NCI-H1092 (cell line): ENCODE measurements around the gene ADAM29.
"Not testable (repeated sequence)": the region's sequence is repeated elsewhere in the genome, so short reads cannot be mapped to it uniquely, and the experiment has no call there.

ENCODE experiments used
- DNase-seq: peaks from one replicate; lab custom pipeline; 2025; lab: John Stamatoyannopoulos, UW

Gene ADAM29

DNA sequence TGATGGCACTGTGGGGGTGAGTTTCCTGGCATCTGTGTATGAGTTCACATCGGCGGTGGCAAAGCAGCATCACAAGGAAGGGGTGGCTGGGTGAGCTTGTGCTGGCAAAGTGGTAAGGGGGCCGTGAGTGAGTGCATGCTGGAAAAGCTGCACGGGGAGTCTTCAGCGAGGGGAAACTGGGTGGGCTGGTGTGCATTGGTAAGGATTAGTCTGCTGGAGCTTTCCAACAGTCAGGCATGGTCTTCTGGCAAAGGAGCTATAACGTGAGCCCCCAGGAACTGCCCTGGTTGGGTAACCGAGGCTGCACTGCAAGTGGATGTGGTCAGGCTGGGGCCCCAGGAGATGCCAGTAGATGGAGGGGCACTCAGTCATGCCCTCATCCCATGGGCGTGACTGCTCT, 30.7 kb downstream of the ADAM29 start:
- no peak for DNase-seq

DNA sequence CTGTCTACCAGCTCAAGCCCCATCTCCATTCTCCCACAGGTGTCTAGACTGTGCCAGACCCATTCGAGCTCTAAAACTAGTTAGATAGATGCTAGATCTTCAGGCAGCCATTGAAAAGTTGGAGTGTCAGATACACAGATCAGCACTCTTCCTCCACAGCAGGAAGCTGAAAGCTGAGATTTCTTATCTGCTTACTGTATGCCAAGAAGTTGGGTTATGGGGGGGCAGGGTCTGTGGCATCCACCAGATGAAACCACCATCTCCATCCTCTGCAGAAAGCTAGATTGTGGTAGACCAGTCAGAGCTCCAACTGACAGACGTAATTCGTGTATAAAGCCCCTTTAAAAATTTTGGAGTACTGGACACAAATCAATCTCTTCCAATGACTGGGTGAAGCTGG, 54.8 kb downstream of the ADAM29 start:
- no peak for DNase-seq

GRCh38 chr4:174973336-174973735, 55.2 kb downstream of the ADAM29 start:
- DNase-seq, result no peak

- DNase-seq, result no peak
Observed at GRCh38 chr4:174983128-174983750, 65.1 kb downstream of the ADAM29 start.

DNA sequence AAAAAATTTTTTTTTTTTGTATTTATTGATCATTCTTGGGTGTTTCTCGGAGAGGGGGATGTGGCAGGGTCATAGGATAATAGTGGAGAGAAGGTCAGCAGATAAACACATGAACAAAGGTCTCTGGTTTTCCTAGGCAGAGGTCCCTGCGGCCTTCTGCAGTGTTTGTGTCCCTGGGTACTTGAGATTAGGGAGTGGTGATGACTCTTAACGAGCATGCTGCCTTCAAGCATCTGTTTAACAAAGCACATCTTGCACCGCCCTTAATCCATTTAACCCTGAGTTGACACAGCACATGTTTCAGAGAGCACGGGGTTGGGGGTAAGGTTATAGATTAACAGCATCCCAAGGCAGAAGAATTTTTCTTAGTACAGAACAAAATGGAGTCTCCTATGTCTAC, 65.7 kb downstream of the ADAM29 start:
- DNase-seq, result not testable (repeated sequence)

DNA sequence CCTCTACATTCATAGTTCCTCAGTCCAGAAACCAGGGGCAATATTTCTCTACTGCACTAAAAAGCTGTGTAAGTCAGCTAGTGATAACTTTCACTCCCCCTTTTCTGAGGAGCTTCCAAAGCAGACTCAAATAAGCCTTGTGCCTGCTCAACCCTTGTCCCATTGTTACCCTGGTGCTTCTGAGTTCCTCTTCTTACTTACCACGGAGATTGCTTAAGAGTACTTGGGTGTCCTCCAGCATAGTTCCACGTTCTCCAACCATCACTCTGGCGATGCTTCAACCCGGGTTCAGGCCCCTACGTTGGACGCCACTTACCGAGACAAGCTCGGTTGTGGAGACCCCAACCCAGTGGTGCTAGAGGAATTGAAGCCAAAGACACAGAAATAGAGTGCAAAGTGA, 71.6 kb downstream of the ADAM29 start:
- DNase-seq, result no peak

DNA sequence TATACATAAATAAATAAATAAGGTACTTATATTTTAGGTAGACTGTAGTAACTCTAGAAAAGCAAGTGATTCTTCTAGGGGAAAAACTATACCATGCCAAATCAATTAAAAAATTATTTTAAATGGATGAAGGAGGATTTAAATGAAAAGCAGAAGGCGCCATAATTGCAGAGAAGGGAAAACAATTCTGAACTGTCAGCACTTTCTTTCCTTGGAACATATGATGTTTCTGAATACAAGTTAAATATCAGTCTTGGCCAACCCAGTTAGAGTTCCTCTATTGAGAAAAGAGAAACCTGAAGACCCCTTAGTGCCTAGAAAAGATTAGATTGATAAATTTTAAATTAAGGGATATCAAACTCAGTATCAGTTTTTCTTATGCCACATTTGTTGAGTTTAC, 75.8 kb downstream of the ADAM29 start:
- no peak for DNase-seq

DNA sequence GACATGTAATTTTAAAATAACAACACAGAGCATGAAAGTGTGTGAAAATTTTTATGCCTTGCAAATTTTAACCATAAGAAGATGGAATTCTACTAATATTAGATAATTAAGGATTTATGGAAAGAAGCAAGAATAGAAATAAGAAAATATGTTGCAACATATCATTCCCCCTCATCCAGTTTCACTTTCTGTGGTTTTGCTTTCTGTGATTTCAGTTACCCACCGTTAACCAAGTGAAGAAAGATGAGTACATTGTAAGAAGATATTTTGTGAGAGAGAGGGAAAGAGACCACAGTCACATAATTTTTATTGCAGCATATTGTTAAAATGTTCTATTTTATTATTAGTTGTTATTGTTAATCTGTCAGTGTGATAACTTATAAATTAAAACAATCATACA, 77.9 kb downstream of the ADAM29 start:
- DNase-seq, result no peak

DNA sequence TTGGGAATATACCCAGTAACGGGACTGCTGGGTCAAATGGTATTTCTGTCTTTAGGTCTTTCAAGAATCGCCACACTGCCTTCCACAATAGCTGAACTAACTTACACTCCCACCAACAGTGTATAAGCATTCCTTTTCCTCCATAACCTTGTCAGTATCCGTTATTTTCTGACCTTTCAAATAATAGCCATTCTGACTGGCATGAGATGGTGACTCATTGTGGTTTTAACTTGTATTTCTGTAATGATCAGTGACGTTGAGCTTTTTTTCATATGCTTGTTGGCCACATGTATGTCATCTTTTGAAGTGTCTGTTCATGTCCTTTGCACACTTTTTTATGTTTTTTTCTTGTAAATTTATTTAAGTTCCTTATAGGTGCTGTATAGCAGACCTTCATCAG, 81.2 kb downstream of the ADAM29 start:
- no peak for DNase-seq

DNA sequence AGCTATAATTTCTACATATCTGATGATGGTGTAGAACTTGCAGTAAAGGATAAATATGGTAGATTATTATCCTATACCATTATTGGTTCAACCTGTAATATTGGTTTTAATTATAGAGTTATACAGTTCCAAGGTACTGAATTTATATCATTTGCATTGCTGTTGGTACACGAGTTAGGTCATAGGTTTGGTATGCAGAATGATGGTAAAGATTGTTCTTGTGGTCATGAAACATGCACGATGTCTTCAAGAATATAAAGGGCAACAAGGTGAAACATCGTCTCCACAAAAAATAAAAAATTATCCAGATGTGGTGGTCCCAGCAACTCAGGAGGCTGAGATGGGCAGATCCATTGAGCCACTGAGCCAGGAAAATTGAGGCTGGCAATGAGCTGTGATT, 99.6 kb downstream of the ADAM29 start:
- no peak for DNase-seq

- DNase-seq, result not testable (repeated sequence)
Observed at GRCh38 chr4:175019447-175019846, 101.3 kb downstream of the ADAM29 start.
